H1 (cell line): ENCODE measurements around the gene MAPK9. TPM values are rescaled to one million over a fixed set of nuclear protein-coding genes. Genes with fewer than 3 reads are reported as not detected.

Experiments used
- CTCF ChIA-PET: fragments of 300-600 bp; sonication (Branson Sonifier 250); formaldehyde crosslinking; loops from one replicate; lab custom pipeline; 2021; ENCODE audit not compliant: partially characterized antibody; lab: Charles Lee
- POLR2A ChIA-PET: fragments of 300-600 bp; sonication (Branson Sonifier 250); formaldehyde crosslinking; loops from one replicate; lab custom pipeline; 2021; ENCODE audit warnings: inconsistent platforms; ENCODE audit not compliant: partially characterized antibody; lab: Charles Lee
- DNase-seq, 2 experiments: peaks; one replicate each; pipeline versions ENCODE4 v3.0.0 to v3.0.0-alpha.2; 2010 to 2022; ENCODE audit warnings: low spot score in 2 of 2, low read depth in 1 of 2, mixed read lengths in 1 of 2
- FAIRE-seq: peaks from 2 replicates; lab custom pipeline; 2011; peaks lifted over from hg19 to GRCh38; lab: Jason Lieb, UNC
- H2AFZ ChIP-seq: 2 replicates; pipeline ENCODE4 v1.8.1; 2012; ENCODE audit warnings: low read length, inconsistent platforms
- H2AK5ac ChIP-seq: 2 replicates; pipeline ENCODE4 v1.6.1; 2013; ENCODE audit warnings: low read depth, low read length
- H2BK120ac ChIP-seq: replicated peaks from 2 replicates; pipeline ENCODE3; 2013; ENCODE audit warnings: low read depth, low read length, inconsistent platforms
- H2BK12ac ChIP-seq: 2 replicates; pipeline ENCODE4 v1.6.1; 2013; ENCODE audit warnings: low read depth, low read length
- H2BK15ac ChIP-seq: 2 replicates; pipeline ENCODE4 v1.6.1; 2013; ENCODE audit warnings: low read length
- H2BK20ac ChIP-seq: 2 replicates; pipeline ENCODE4 v1.6.1; 2013; ENCODE audit warnings: low read length
- H2BK5ac ChIP-seq: 2 replicates; pipeline ENCODE4 v1.6.1; 2013; ENCODE audit warnings: low read depth, low read length
- H3K14ac ChIP-seq: 2 replicates; pipeline ENCODE4 v1.6.1; 2013; ENCODE audit warnings: inconsistent platforms; ENCODE audit not compliant: insufficient read length
- H3K18ac ChIP-seq: 2 replicates; pipeline ENCODE4 v1.6.1; 2013; ENCODE audit warnings: low read length; ENCODE audit errors: extremely low read depth
- H3K23ac ChIP-seq: 2 replicates; pipeline ENCODE4 v1.6.1; 2013; ENCODE audit warnings: inconsistent platforms; ENCODE audit not compliant: insufficient read length
- H3K23me2 ChIP-seq: 2 replicates; pipeline ENCODE4 v1.6.1; 2013; ENCODE audit warnings: low read depth, low read length
- H3K27ac ChIP-seq: 2 replicates; pipeline ENCODE4 v1.6.1; 2011; ENCODE audit warnings: low read depth, low read length, inconsistent platforms
- H3K27me3 ChIP-seq, 4 experiments: replicated peaks in 1 of 4; 1 replicate in 1 of 4; 2 replicates in 3 of 4; pipeline versions ENCODE4 v1.6.1 to v1.8.1; 2011 to 2013; ENCODE audit warnings: low read length in 3 of 4, mild to moderate bottlenecking in 3 of 4, inconsistent platforms in 2 of 4, mixed read lengths in 2 of 4, moderate library complexity in 1 of 4; ENCODE audit not compliant: control insufficient read depth in 3 of 4, insufficient read depth in 3 of 4; ENCODE audit errors: extremely low read depth in 1 of 4
- H3K36me3 ChIP-seq, 4 experiments: 2 replicates each; pipeline versions ENCODE4 v1.6.1 to v1.8.1; 2011 to 2013; ENCODE audit warnings: mild to moderate bottlenecking in 4 of 4, low read length in 3 of 4, moderate library complexity in 2 of 4, control low read depth in 1 of 4, inconsistent platforms in 1 of 4; ENCODE audit not compliant: insufficient read depth in 4 of 4, control insufficient read depth in 2 of 4
- H3K4ac ChIP-seq: replicated peaks from 2 replicates; pipeline ENCODE3; 2013; ENCODE audit warnings: low read length, low read depth, mixed read lengths, inconsistent platforms; ENCODE audit not compliant: insufficient read length
- H3K4me1 ChIP-seq, 4 experiments: replicated peaks in 1 of 4; 1 replicate in 1 of 4; 2 replicates in 3 of 4; pipeline versions ENCODE4 v1.6.1 to v1.8.1; 2011 to 2013; ENCODE audit warnings: low read length in 3 of 4, inconsistent platforms in 2 of 4, mixed read lengths in 1 of 4; ENCODE audit not compliant: insufficient read depth in 4 of 4, control insufficient read depth in 3 of 4
- H3K4me2 ChIP-seq, 2 experiments: 2 replicates each; pipeline versions ENCODE4 v1.6.1 to v1.8.1; 2011 to 2013; ENCODE audit warnings: low read depth in 2 of 2, low read length in 2 of 2, control low read depth in 1 of 2, inconsistent platforms in 1 of 2, mild to moderate bottlenecking in 1 of 2; ENCODE audit not compliant: insufficient read depth in 1 of 2
- H3K4me3 ChIP-seq, 4 experiments: fragments of 200-600, 300-600 bp in 1 of 4; sonication (generic), shearing (Covaris generic), sonication (Bioruptor Twin) in 1 of 4; 2 replicates each; pipeline versions ENCODE4 v1.5.1 to v1.8.1; 2011 to 2016; ENCODE audit warnings: low read length in 4 of 4, low read depth in 3 of 4, control low read depth in 2 of 4, inconsistent platforms in 2 of 4, mild to moderate bottlenecking in 2 of 4, mixed read lengths in 1 of 4, moderate library complexity in 1 of 4; ENCODE audit not compliant: insufficient read depth in 2 of 4; ENCODE audit errors: extremely low read depth in 1 of 4
- H3K56ac ChIP-seq: replicated peaks from 2 replicates; pipeline ENCODE3; 2013; ENCODE audit warnings: low read depth, mild to moderate bottlenecking, mixed read lengths, low read length, inconsistent platforms; ENCODE audit not compliant: insufficient read length
- H3K79me1 ChIP-seq: 2 replicates; pipeline ENCODE4 v1.6.1; 2013; ENCODE audit warnings: low read depth, low read length, control low read depth
- H3K79me2 ChIP-seq, 2 experiments: 2 replicates each; pipeline versions ENCODE4 v1.6.1 to v1.8.1; 2012 to 2013; ENCODE audit warnings: low read length in 2 of 2, mild to moderate bottlenecking in 2 of 2, inconsistent platforms in 1 of 2; ENCODE audit not compliant: insufficient read depth in 2 of 2, control insufficient read depth in 1 of 2
- H3K9ac ChIP-seq, 4 experiments: replicated peaks in 1 of 4; 1 replicate in 1 of 4; 2 replicates in 3 of 4; pipeline versions ENCODE4 v1.6.1 to v1.8.1; 2011 to 2013; ENCODE audit warnings: low read depth in 3 of 4, low read length in 3 of 4, control low read depth in 2 of 4, mild to moderate bottlenecking in 2 of 4, moderate library complexity in 2 of 4, inconsistent platforms in 1 of 4; ENCODE audit errors: extremely low read depth in 1 of 4
- H3K9me3 ChIP-seq, 2 experiments: 2 replicates each; pipeline versions ENCODE4 v1.6.1 to v1.8.1; 2012 to 2013; ENCODE audit warnings: mild to moderate bottlenecking in 2 of 2, moderate library complexity in 2 of 2, control low read depth in 1 of 2, inconsistent platforms in 1 of 2, low read depth in 1 of 2, low read length in 1 of 2, mixed read lengths in 1 of 2; ENCODE audit not compliant: insufficient read depth in 2 of 2
- H4K20me1 ChIP-seq, 2 experiments: replicated peaks in 1 of 2; 2 replicates each; pipeline versions ENCODE3 to v1.8.1; 2011 to 2013; ENCODE audit warnings: inconsistent platforms in 2 of 2, low read length in 2 of 2, mild to moderate bottlenecking in 1 of 2; ENCODE audit not compliant: insufficient read depth in 2 of 2, control insufficient read depth in 1 of 2
- H4K5ac ChIP-seq: 2 replicates; pipeline ENCODE4 v1.6.1; 2013; ENCODE audit warnings: low read length, low read depth, mixed read lengths, inconsistent platforms; ENCODE audit not compliant: insufficient read length
- H4K8ac ChIP-seq: 2 replicates; pipeline ENCODE4 v1.8.0; 2013; ENCODE audit warnings: mild to moderate bottlenecking, moderate library complexity, low read length, inconsistent platforms; ENCODE audit not compliant: insufficient read depth; ENCODE audit errors: extremely low read depth
- H4K91ac ChIP-seq: replicated peaks from 2 replicates; pipeline ENCODE3; 2013; ENCODE audit warnings: low read length, mixed read lengths, inconsistent platforms; ENCODE audit not compliant: insufficient read length
- WGBS, 2 experiments: shearing (Covaris generic) in 1 of 2; methylation state at CpG; one replicate each; pipeline versions ENCODE4 v1.1.6 to v1.1.7; 2013 to 2015; ENCODE audit warnings: low lambda C conversion rate in 2 of 2, mixed read lengths in 2 of 2, inconsistent platforms in 1 of 2, low coverage in 1 of 2, missing lambda C conversion rate in 1 of 2; ENCODE audit not compliant: insufficient replicate concordance in 2 of 2, insufficient coverage in 1 of 2, insufficient read length in 1 of 2; ENCODE audit errors: extremely low coverage in 1 of 2, missing lambda C conversion rate in 1 of 2; 5-methylcytosine and 5-hydroxymethylcytosine counted together
- polyA plus RNA-seq, 7 experiments: library from polyadenylated mRNA; depleted of rRNA in 3 of 7; stranded (reverse) in 5 of 7; unstranded in 2 of 7; fragments of >200 nt in 5 of 7; fragments of 200-250 nt in 2 of 7; gene quantifications; 1 replicate in 5 of 7; 2 replicates in 1 of 7; 4 replicates in 1 of 7; pipeline versions ENCODE4 v1.2.1 to v1.2.3, GENCODE V29; 2011 to 2013; ENCODE audit warnings: missing spikeins in 2 of 7, mixed read lengths in 2 of 7
- total RNA-seq: library from RNA; stranded (reverse); fragmentation: NEBNext Ultra II Directional; extraction: Animal tissue kit (Norgen Biotek cat#: 25700); gene quantifications from 2 replicates; pipeline ENCODE4 v1.2.1, GENCODE V29; 2021
- TF ChIP-seq, protein P1 (sequence below): IDR thresholded peaks from 2 replicates; pipeline ENCODE4 v1.6.1; 2012; ENCODE audit warnings: low read length, inconsistent platforms

The MAPK9 gene
- total and polyA plus RNA-seq, 2 of the 8 experiments (the other 6 are each of a cell fraction or from before 2014, with no cell fraction given): 22.3 to 43.7 TPM

DNA sequence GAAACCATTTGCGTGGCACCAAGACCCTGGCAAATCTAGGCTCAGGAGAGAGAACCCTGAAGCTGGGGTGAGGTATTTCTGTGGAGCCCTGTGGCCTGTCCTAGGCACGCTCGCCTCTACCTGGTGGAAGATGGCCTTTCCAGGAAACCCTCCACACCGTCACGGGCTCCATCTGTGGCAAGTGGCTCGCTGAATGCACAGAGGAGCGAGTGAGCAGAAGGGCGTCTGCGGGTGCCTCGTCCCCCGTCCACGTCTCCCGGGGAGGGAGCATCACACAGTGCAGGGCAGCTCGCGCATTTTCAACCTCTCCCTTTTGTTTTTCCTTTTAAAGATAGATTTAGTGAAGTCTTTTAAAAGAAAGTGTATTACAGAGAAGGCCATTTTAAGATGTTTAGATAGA is 57.6 kb downstream of the MAPK9 start:
- H3K27ac ChIP-seq: no peak overlapping the region
- H3K9me3 ChIP-seq: no peaks in the 10 kb centered on the region
- no peak overlapping the region for H2BK12ac ChIP-seq
- no peak overlapping the region for H3K56ac ChIP-seq
- no peak overlapping the region for H3K18ac ChIP-seq
- H3K9ac ChIP-seq: no peak overlapping the region
- no peak overlapping the region for H2BK15ac ChIP-seq
- H4K5ac ChIP-seq: no peak overlapping the region
- H3K23me2 ChIP-seq: no peaks in the 10 kb centered on the region
- H3K14ac ChIP-seq: no peak overlapping the region
- TF ChIP-seq, protein P1, sequence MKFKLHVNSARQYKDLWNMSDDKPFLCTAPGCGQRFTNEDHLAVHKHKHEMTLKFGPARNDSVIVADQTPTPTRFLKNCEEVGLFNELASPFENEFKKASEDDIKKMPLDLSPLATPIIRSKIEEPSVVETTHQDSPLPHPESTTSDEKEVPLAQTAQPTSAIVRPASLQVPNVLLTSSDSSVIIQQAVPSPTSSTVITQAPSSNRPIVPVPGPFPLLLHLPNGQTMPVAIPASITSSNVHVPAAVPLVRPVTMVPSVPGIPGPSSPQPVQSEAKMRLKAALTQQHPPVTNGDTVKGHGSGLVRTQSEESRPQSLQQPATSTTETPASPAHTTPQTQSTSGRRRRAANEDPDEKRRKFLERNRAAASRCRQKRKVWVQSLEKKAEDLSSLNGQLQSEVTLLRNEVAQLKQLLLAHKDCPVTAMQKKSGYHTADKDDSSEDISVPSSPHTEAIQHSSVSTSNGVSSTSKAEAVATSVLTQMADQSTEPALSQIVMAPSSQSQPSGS: no peak
- H3K4me1 ChIP-seq: no peaks in the 10 kb centered on the region; a peak in 1 of 7 replicates
- no peak overlapping the region for H2BK120ac ChIP-seq
- no peak overlapping the region for H2AK5ac ChIP-seq
- no peak overlapping the region for H4K8ac ChIP-seq
- H3K23ac ChIP-seq: no peak overlapping the region
- no peak for DNase-seq
- no peak overlapping the region for H2BK5ac ChIP-seq
- no peaks in the 10 kb centered on the region for H3K79me2 ChIP-seq
- no peak overlapping the region for H2AFZ ChIP-seq
- POLR2A ChIA-PET: no interaction called here
- no peak overlapping the region for H3K4me3 ChIP-seq
- H3K36me3 ChIP-seq: peaks cover 0 to 20% (median 2%) of the 10 kb centered on the region in 4 experiments; a peak in 4 of 8 replicates
- H4K20me1 ChIP-seq: no peaks in the 10 kb centered on the region
- no peak overlapping the region for H2BK20ac ChIP-seq
- CTCF ChIA-PET: interaction anchor here (0.5 to 1.4 kb wide), 2 partner anchors 25 to 247 kb away, joined by 3 read pairs; no protein-coding TSS in a partner anchor
- H4K91ac ChIP-seq: no peak overlapping the region
- H3K27me3 ChIP-seq: no peaks in the 10 kb centered on the region
- no peak overlapping the region for H3K4me2 ChIP-seq
- no peak for FAIRE-seq
- WGBS, 2 experiments: 96% methylated on average over 15 of the region's 15 CpGs; no CpG with 5 or more reads in 1 of the 2 experiments
- no peak overlapping the region for H3K4ac ChIP-seq
- no peaks in the 10 kb centered on the region for H3K79me1 ChIP-seq
